Endothelial cell of umbilical vein (primary cell): Measurements from ENCODE around the gene LDB3. TPM values are rescaled to one million over a fixed set of nuclear protein-coding genes. Genes with fewer than 3 reads are reported as not detected.

Experiments
- BruUV-seq: library from RNA; stranded (reverse); fragments of 400-500 nt; replicated peaks from 2 replicates; lab custom pipeline; 2021; lab: Mats Ljungman, UMichigan
- CTCF ChIA-PET: fragments of 300-600, 350-600 bp; sonication (Branson Sonifier 250); formaldehyde crosslinking; loops from one replicate; lab custom pipeline; 2021; ENCODE audit warnings: antibody characterized with exemption, inconsistent platforms; lab: Charles Lee
- POLR2A ChIA-PET: fragments of 300-600, 350-600 bp; sonication (Branson Sonifier 250); formaldehyde crosslinking; loops from one replicate; lab custom pipeline; 2021; ENCODE audit warnings: antibody characterized with exemption, inconsistent platforms; lab: Charles Lee
- DNase-seq: peaks from one replicate; pipeline ENCODE4 v3.0.0-alpha.2; 2011; ENCODE audit warnings: low read depth, low spot score
- FAIRE-seq: peaks from 2 replicates; lab custom pipeline; 2011; peaks lifted over from hg19 to GRCh38; lab: Jason Lieb, UNC
- H2AFZ ChIP-seq: 2 replicates; pipeline ENCODE4 v1.6.0; 2012; ENCODE audit warnings: low read depth, low read length, control low read depth, inconsistent platforms
- H3K27ac ChIP-seq: 2 replicates; pipeline ENCODE4 v1.5.1; 2011; ENCODE audit warnings: low read depth, mild to moderate bottlenecking, control low read depth, low read length, moderate library complexity; ENCODE audit not compliant: insufficient read depth
- H3K27me3 ChIP-seq, 2 experiments: 2 replicates each; pipeline versions ENCODE4 v1.6.0 to v1.6.1; 2011; ENCODE audit warnings: low read length in 2 of 2, mixed read lengths in 1 of 2; ENCODE audit not compliant: control insufficient read depth in 2 of 2, insufficient read depth in 2 of 2
- H3K36me3 ChIP-seq, 2 experiments: 2 replicates in 1 of 2; 3 replicates in 1 of 2; pipeline ENCODE4 v1.5.1; 2011; ENCODE audit warnings: low read length in 2 of 2, mild to moderate bottlenecking in 1 of 2, moderate library complexity in 1 of 2; ENCODE audit not compliant: control insufficient read depth in 2 of 2, insufficient read depth in 2 of 2; ENCODE audit errors: extremely low read depth in 1 of 2
- H3K4me1 ChIP-seq: 3 replicates; pipeline ENCODE4 v1.5.1; 2011; ENCODE audit warnings: mild to moderate bottlenecking, low read length; ENCODE audit not compliant: control insufficient read depth, insufficient read depth; ENCODE audit errors: extremely low read depth
- H3K4me2 ChIP-seq: 2 replicates; pipeline ENCODE4 v1.6.1; 2011; ENCODE audit warnings: low read length, control low read depth, mixed read lengths; ENCODE audit not compliant: insufficient read depth
- H3K4me3 ChIP-seq, 3 experiments: fragments of 200-600 bp in 1 of 3; sonication (generic), shearing (Covaris generic) in 1 of 3; replicated peaks in 1 of 3; 2 replicates each; pipeline ENCODE4 v1.5.1; 2011 to 2016; ENCODE audit warnings: control low read depth in 3 of 3, low read length in 3 of 3, mild to moderate bottlenecking in 2 of 3, inconsistent platforms in 1 of 3, low read depth in 1 of 3, moderate library complexity in 1 of 3; ENCODE audit not compliant: insufficient read depth in 1 of 3
- H3K79me2 ChIP-seq: 2 replicates; pipeline ENCODE4 v1.6.0; 2012; ENCODE audit warnings: low read length, inconsistent platforms; ENCODE audit not compliant: control insufficient read depth, insufficient read depth
- H3K9ac ChIP-seq: replicated peaks from 2 replicates; pipeline ENCODE3; 2011; ENCODE audit warnings: low read length, control low read depth; ENCODE audit not compliant: insufficient read depth; ENCODE audit errors: extremely low read depth
- H3K9me1 ChIP-seq: replicated peaks from 3 replicates; pipeline ENCODE4 v1.6.0; 2011; ENCODE audit warnings: mild to moderate bottlenecking, low read length; ENCODE audit not compliant: control insufficient read depth, insufficient read depth; ENCODE audit errors: extremely low read depth
- H3K9me3 ChIP-seq: replicated peaks from 2 replicates; pipeline ENCODE4 v1.5.1; 2012; ENCODE audit warnings: low read length, inconsistent platforms; ENCODE audit not compliant: control insufficient read depth, insufficient read depth
- H4K20me1 ChIP-seq: replicated peaks from 2 replicates; pipeline ENCODE3; 2011; ENCODE audit warnings: mild to moderate bottlenecking, low read length; ENCODE audit not compliant: control insufficient read depth, insufficient read depth; ENCODE audit errors: extremely low read depth
- CTCF ChIP-seq, 2 donors: IDR thresholded peaks; 1 replicate in 1 of 2; 2 replicates in 1 of 2; pipeline ENCODE4 v1.5.1; 2011; ENCODE audit warnings: low read length in 2 of 2, mild to moderate bottlenecking in 2 of 2, moderate library complexity in 2 of 2, control low read depth in 1 of 2, inconsistent platforms in 1 of 2, low read depth in 1 of 2; ENCODE audit not compliant: insufficient read depth in 1 of 2; ENCODE audit errors: extremely low read depth in 1 of 2
- EZH2 ChIP-seq: IDR thresholded peaks from 2 replicates; pipeline ENCODE4 v1.6.1; 2012; ENCODE audit warnings: borderline replicate concordance, low read depth, mild to moderate bottlenecking, moderate library complexity, low read length, inconsistent platforms; ENCODE audit not compliant: severe bottlenecking
- FOS ChIP-seq: IDR thresholded peaks from 2 replicates; pipeline ENCODE4 v1.6.1; 2011; ENCODE audit warnings: mild to moderate bottlenecking, low read length, moderate library complexity, borderline replicate concordance; ENCODE audit not compliant: insufficient read depth
- GATA2 ChIP-seq: IDR thresholded peaks from 2 replicates; pipeline ENCODE4 v1.7.0; 2011; ENCODE audit warnings: low read depth, mild to moderate bottlenecking, moderate library complexity, mixed read lengths, low read length; ENCODE audit not compliant: insufficient read length, insufficient read depth
- JUN ChIP-seq: IDR thresholded peaks from 2 replicates; pipeline ENCODE4 v1.6.1; 2011; ENCODE audit warnings: borderline replicate concordance, low read depth; ENCODE audit not compliant: insufficient read length, insufficient read depth
- MAX ChIP-seq: IDR thresholded peaks from 2 replicates; pipeline ENCODE4 v1.6.1; 2011; ENCODE audit not compliant: insufficient read depth, insufficient read length
- MYC ChIP-seq: IDR thresholded peaks from one replicate; pipeline ENCODE4 v1.6.1; 2011; ENCODE audit warnings: mild to moderate bottlenecking, low read depth, low read length
- POLR2A ChIP-seq: IDR thresholded peaks from 2 replicates; pipeline ENCODE4 v1.6.1; 2012; ENCODE audit warnings: low read depth, mild to moderate bottlenecking, control low read depth, low read length
- POLR2AphosphoS5 ChIP-seq: IDR thresholded peaks from 2 replicates; pipeline ENCODE4 v1.6.1; 2012; ENCODE audit warnings: low read depth, mild to moderate bottlenecking, control low read depth, low read length, moderate library complexity; ENCODE audit not compliant: insufficient read depth
- dilution Hi-C: fragments of 300-500 bp; cut with MboI; formaldehyde crosslinking; loops from one replicate; pipeline ENCODE4 v1.15.0; 2019; ENCODE audit warnings: low sequenced_read_pairs; ENCODE audit not compliant: extremely low pct_ligation_motif_present
- intact Hi-C: fragments of 100-400 bp; cut with micrococcal nuclease; formaldehyde crosslinking; loops from one replicate; pipeline ENCODE4 v1.10.0; 2022
- polyA plus RNA-seq, 4 experiments: library from polyadenylated mRNA; depleted of rRNA in 3 of 4; stranded (reverse) in 3 of 4; unstranded in 1 of 4; fragments of >200 nt; gene quantifications; 2 replicates each; pipeline versions ENCODE4 v1.2.1 to v1.2.3, GENCODE V29; 2011 to 2012; ENCODE audit warnings: missing spikeins in 1 of 4
- total RNA-seq: library from RNA; stranded (reverse); gene quantifications from 2 replicates; pipeline ENCODE4 v1.2.3, GENCODE V29; 2021

The LDB3 gene
- total and polyA plus RNA-seq, 2 donors (not counting 3 experiments of a cell fraction or from before 2014, with no cell fraction given) = not detected

- intact Hi-C loops (no loop called here), dilution Hi-C loops (no loop called here)
- H3K27ac ChIP-seq = no peak overlapping the region
- FAIRE-seq (no peak), DNase-seq (no peak)
- no peaks in the 10 kb centered on the region for H3K79me2 ChIP-seq
- ChIA-PET POLR2A (no interaction called here), CTCF (no interaction called here)
- no peak overlapping the region for H3K9ac ChIP-seq
- H4K20me1 ChIP-seq = no peaks in the 10 kb centered on the region
- H3K4me3 ChIP-seq = no peak overlapping the region
- no peaks in the 10 kb centered on the region for H3K36me3 ChIP-seq
- H3K27me3 ChIP-seq = no peaks in the 10 kb centered on the region
- H3K9me1 ChIP-seq = no peaks in the 10 kb centered on the region
- H3K9me3 ChIP-seq = no peaks in the 10 kb centered on the region
- BruUV-seq = no TSS peak
- no peak overlapping the region for H2AFZ ChIP-seq
- H3K4me1 ChIP-seq = no peaks in the 10 kb centered on the region
- H3K4me2 ChIP-seq = no peak overlapping the region
- TF ChIP-seq MYC = no peak
- no peak for TF ChIP-seq MAX
- TF ChIP-seq EZH2 = no peak
- TF ChIP-seq GATA2 = no peak
- TF ChIP-seq CTCF (IDR thresholded peaks at IDR 0.05; ENCODE audit: extremely low read depth in 1 of 2, insufficient read depth in 1 of 2, low read depth in 1 of 2, low read length in 2 of 2) = no peak
- no peak for TF ChIP-seq FOS
- TF ChIP-seq POLR2A = no peak
- no peak for TF ChIP-seq POLR2AphosphoS5
- TF ChIP-seq JUN = no peak
Measured at GRCh38 chr10:86649471-86650150, 18.7 kb upstream of the LDB3 start.
